Upper lobe of left lung (tissue), 6 donors: ENCODE measurements around the gene MAVS. TPM values are rescaled to one million over a fixed set of nuclear protein-coding genes. Genes with fewer than 3 reads are reported as not detected.

ENCODE experiments used
- ATAC-seq, 2 donors: fragments of 200-7000 bp; cut with Tn5 transposase; one replicate each; pipeline ENCODE4 v1.9.1; 2022; ENCODE audit warnings: mild to moderate bottlenecking in 2 of 2, moderate library complexity in 2 of 2; ENCODE audit not compliant: low FRiP score in 2 of 2
- DNase-seq, 2 donors: peaks; one replicate each; pipeline ENCODE4 v3.0.0-alpha.2; 2019 to 2020
- H3K27ac ChIP-seq, 4 donors: fragments of 200-600 bp; sonication (generic); one replicate each; pipeline ENCODE4 v1.5.1; 2016 to 2019
- H3K27me3 ChIP-seq, 4 donors: fragments of 200-600 bp; sonication (generic); one replicate each; pipeline ENCODE4 v1.5.1; 2017 to 2019
- H3K36me3 ChIP-seq, 4 donors: fragments of 200-600 bp; sonication (generic); one replicate each; pipeline ENCODE4 v1.5.1; 2016 to 2019
- H3K4me1 ChIP-seq, 4 donors: fragments of 200-600 bp; sonication (generic); one replicate each; pipeline ENCODE4 v1.5.1; 2018 to 2019
- H3K4me3 ChIP-seq, 4 donors: fragments of 200-600 bp; sonication (generic); one replicate each; pipeline ENCODE4 v1.5.1; 2017 to 2019; ENCODE audit warnings: mild to moderate bottlenecking in 2 of 4, moderate library complexity in 1 of 4
- H3K9me3 ChIP-seq, 4 donors: fragments of 200-600 bp; sonication (generic); one replicate each; pipeline ENCODE4 v1.5.1; 2018 to 2019
- EP300 ChIP-seq, 4 donors: sonication (generic); formaldehyde crosslinking; IDR thresholded peaks; one replicate each; pipeline ENCODE4 v1.5.1; 2017; ENCODE audit warnings: antibody characterized with exemption in 4 of 4, control low read depth in 2 of 4
- POLR2A ChIP-seq, 4 donors: fragments of 450-650 bp; IDR thresholded peaks; one replicate each; pipeline ENCODE4 v1.5.1; 2016 to 2017; ENCODE audit warnings: antibody characterized with exemption in 4 of 4, mild to moderate bottlenecking in 2 of 4
- POLR2AphosphoS5 ChIP-seq, 2 donors: sonication (generic); formaldehyde crosslinking; IDR thresholded peaks; one replicate each; pipeline ENCODE4 v1.5.1; 2017; ENCODE audit warnings: antibody characterized with exemption in 2 of 2
- WGBS, 2 donors: methylation state at CpG; one replicate each; pipeline ENCODE4 v1.1.5; 2017 to 2018; 5-methylcytosine and 5-hydroxymethylcytosine counted together
- total RNA-seq, 6 donors: library from RNA; depleted of rRNA in 4 of 6; stranded (reverse); fragments of >200 nt in 4 of 6; gene quantifications; one replicate each; pipeline versions ENCODE4 v1.1.0 to v1.2.1, GENCODE V29; 2016 to 2021
- TF ChIP-seq, protein P1 (sequence below), 6 experiments: fragments of 450-650 bp in 4 of 6; fragments of 200-600 bp in 2 of 6; sonication (generic) in 2 of 6; IDR thresholded peaks; one replicate each; pipeline ENCODE4 v1.5.1; 2016 to 2019; ENCODE audit warnings: antibody characterized with exemption in 6 of 6
- donor health status: DM: no; HTN: no; CAD: no; lungs with moderate emphysema.
- donor health status: DM: no; HTN: yes; CAD: no; lungs with severe emphysema.

The MAVS gene
- total RNA-seq, 6 donors from 2014 or later = 31.0 to 54.5 (median 39.9) TPM

DNA sequence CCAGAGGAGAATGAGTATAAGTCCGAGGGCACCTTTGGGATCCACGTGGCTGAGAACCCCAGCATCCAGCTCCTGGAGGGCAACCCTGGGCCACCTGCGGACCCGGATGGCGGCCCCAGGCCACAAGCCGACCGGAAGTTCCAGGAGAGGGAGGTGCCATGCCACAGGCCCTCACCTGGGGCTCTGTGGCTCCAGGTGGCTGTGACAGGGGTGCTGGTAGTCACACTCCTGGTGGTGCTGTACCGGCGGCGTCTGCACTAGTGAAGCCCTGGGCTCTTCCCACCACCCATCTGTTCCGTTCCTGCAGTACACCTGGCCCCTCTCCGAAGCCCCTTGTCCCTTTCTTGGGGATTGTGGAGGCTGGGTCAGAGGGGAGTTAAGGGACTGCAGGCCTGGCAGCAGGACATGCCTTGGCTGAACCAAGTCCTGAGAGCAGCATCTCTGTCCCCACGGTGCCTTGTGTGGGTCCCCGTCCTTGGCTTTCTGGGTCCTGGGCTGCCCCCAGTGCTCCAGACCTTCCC, 19.3 kb downstream of the MAVS start:
- Histone ChIP-seq H3K27ac (no peak overlapping the region), H3K4me1 (peaks cover 0 to 4% (median 0%) of the 10 kb centered on the region in 4 donors), H3K27me3 (no peaks in the 10 kb centered on the region), H3K36me3 (peaks cover 57 to 87% (median 68%) of the 10 kb centered on the region in 4 donors), H3K4me3 (no peak overlapping the region), H3K9me3 (no peaks in the 10 kb centered on the region)
- DNase-seq = no peak
- 80 to 94% methylated on average over 3 to 11 of the region's 14 CpGs for WGBS, 2 donors
- no peak for ATAC-seq
- TF ChIP-seq POLR2A (IDR thresholded peaks at IDR 0.05) (no peak), EP300 (IDR thresholded peaks at IDR 0.05) (no peak), POLR2AphosphoS5 (IDR thresholded peaks at IDR 0.05) (no peak)
- TF ChIP-seq, protein P1, sequence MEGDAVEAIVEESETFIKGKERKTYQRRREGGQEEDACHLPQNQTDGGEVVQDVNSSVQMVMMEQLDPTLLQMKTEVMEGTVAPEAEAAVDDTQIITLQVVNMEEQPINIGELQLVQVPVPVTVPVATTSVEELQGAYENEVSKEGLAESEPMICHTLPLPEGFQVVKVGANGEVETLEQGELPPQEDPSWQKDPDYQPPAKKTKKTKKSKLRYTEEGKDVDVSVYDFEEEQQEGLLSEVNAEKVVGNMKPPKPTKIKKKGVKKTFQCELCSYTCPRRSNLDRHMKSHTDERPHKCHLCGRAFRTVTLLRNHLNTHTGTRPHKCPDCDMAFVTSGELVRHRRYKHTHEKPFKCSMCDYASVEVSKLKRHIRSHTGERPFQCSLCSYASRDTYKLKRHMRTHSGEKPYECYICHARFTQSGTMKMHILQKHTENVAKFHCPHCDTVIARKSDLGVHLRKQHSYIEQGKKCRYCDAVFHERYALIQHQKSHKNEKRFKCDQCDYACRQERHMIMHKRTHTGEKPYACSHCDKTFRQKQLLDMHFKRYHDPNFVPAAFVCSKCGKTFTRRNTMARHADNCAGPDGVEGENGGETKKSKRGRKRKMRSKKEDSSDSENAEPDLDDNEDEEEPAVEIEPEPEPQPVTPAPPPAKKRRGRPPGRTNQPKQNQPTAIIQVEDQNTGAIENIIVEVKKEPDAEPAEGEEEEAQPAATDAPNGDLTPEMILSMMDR (IDR thresholded peaks at IDR 0.05) = no peak

DNA sequence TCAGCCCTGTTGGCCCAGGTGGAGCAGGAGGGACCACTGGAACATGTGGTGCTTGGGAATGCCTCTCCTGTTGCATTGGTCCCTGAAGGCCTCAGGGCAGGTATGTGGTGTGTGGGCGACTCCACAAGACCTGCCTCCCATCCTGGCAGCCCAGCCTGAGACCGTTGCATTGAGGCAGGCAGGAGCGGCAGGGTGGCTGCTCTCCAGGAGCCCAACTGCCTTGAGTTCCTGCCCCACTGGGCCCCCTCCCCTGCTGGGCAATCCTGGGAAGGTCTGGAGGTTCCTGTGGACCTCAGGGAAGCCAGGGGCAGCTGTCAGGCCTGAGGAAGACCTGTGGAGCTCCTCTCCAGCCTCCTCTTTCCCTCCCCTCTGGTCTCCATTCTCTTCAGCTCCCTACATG, 19.8 kb downstream of the MAVS start:
- H3K27me3 ChIP-seq = no peaks in the 10 kb centered on the region
- DNase-seq (no peak), ATAC-seq (no peak)
- H3K36me3 ChIP-seq = peaks cover 53 to 87% (median 65%) of the 10 kb centered on the region in 4 donors
- 83 to 100% methylated on average over 1 to 3 of the region's 3 CpGs for WGBS, 2 donors
- TF ChIP-seq POLR2AphosphoS5 (IDR thresholded peaks at IDR 0.05) (no peak), POLR2A (IDR thresholded peaks at IDR 0.05) (no peak), EP300 (IDR thresholded peaks at IDR 0.05) (no peak)
- TF ChIP-seq, protein P1 (IDR thresholded peaks at IDR 0.05) = no peak
- no peak overlapping the region for H3K27ac ChIP-seq
- H3K4me1 ChIP-seq = peaks cover 0 to 4% (median 0%) of the 10 kb centered on the region in 4 donors
- H3K4me3 ChIP-seq = no peak overlapping the region
- H3K9me3 ChIP-seq = no peaks in the 10 kb centered on the region

DNA sequence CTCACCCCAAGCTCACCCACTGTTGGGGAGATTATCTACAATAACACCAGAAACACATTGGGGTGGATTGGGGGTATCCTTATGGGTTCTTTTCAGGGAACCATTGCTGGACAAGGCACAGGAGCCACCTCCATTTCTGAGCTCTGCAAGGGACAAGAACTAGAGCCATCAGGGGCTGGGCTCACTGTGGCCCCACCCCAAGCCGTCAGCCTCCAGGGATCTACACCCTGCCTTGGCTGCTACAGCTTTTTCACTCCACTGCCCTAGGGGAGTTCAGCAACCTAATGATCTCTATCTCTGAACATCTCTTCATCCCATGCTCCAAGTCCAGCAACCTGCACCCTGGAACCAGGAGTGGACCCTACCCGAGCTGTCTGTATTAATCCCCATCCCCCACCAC, 21.2 kb downstream of the MAVS start:
- Histone ChIP-seq H3K36me3 (peaks cover 39 to 83% (median 54%) of the 10 kb centered on the region in 4 donors), H3K4me1 (peaks cover 0 to 4% (median 0%) of the 10 kb centered on the region in 4 donors), H3K27me3 (no peaks in the 10 kb centered on the region), H3K27ac (no peak overlapping the region), H3K9me3 (no peaks in the 10 kb centered on the region), H3K4me3 (no peak overlapping the region)
- DNase-seq = no peak
- ATAC-seq = no peak
- 71 to 81% methylated on average over 2 of the region's 2 CpGs for WGBS, 2 donors
- TF ChIP-seq, protein P1 (IDR thresholded peaks at IDR 0.05) = no peak
- TF ChIP-seq POLR2AphosphoS5 (IDR thresholded peaks at IDR 0.05) = no peak
- TF ChIP-seq POLR2A (IDR thresholded peaks at IDR 0.05) = no peak
- no peak for TF ChIP-seq EP300 (IDR thresholded peaks at IDR 0.05)

DNA sequence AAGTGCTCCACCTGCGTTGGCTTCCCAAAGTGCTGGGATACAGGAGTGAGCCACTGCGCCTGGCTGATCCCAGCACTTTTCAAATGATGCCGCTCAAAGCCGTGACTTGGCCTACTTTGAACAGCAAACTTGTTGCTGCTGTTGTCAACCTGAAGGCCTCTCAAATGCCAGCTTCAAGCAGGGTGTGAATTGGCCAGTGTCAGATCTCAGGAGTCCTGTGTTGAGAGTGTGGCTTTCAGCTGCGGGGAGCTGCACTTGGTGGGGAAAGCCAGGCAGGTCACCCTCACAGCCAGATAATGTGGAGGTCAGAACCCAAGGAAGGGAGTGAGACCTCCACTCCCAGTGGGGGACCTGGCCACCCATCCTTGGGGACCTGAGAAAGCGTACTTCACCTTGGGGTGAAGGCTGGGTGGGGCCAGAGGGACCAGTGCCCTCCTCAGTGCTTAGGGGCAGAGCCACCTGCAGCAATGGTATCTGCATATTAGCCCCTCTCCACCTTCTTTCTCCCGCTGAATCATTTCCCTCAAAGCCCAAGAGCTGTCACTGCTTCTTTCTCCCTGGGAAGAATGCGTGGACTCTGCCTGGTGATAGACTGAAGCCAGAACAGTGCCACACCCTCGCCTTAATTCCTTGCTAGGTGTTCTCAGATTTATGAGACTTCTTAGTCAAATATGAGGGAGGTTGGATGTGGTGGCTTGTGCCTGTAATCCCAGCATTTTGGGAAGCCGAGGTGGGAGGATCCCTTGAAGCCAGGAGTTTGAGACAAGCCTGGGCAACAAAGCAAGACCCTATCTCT, 23.4 kb downstream of the MAVS start:
- Histone ChIP-seq H3K27me3 (no peaks in the 10 kb centered on the region), H3K27ac (no peak overlapping the region), H3K4me3 (no peak overlapping the region), H3K4me1 (peaks cover 0 to 2% (median 0%) of the 10 kb centered on the region in 4 donors), H3K36me3 (peaks cover 17 to 79% (median 39%) of the 10 kb centered on the region in 4 donors), H3K9me3 (no peaks in the 10 kb centered on the region)
- DNase-seq (no peak), ATAC-seq (no peak)
- 95% methylated on average over 10 of the region's 10 CpGs for WGBS, 2 donors
- TF ChIP-seq, protein P1 (IDR thresholded peaks at IDR 0.05) = no peak
- TF ChIP-seq EP300 (IDR thresholded peaks at IDR 0.05) (no peak), POLR2A (IDR thresholded peaks at IDR 0.05) (no peak), POLR2AphosphoS5 (IDR thresholded peaks at IDR 0.05) (no peak)
